ENCODE results near the gene ZNF557.
"Not testable (repeated sequence)": the region's sequence is repeated elsewhere in the genome, so short reads cannot be mapped to it uniquely, and the experiment has no call there.

Gene ZNF557

GRCh38 chr19:7069042-7069903 is at the start of gene ZNF557:
Gene ZNF557 (plus strand): TSS chr19:7069703. CDS start chr19:7075075, 5,372 bp downstream.
- DNase-seq (ENCODE audit: low spot score) = peak; percentile 97

- DNase-seq (ENCODE audit: low spot score) = not testable (repeated sequence)
Observed at GRCh38 chr19:7021331-7021730, 48.2 kb upstream of the ZNF557 start, which contains the start of gene MBD3L2B. Gene MBD3L2B (minus strand): TSS chr19:7021431. CDS start chr19:7021397, 34 bp downstream.

DNA sequence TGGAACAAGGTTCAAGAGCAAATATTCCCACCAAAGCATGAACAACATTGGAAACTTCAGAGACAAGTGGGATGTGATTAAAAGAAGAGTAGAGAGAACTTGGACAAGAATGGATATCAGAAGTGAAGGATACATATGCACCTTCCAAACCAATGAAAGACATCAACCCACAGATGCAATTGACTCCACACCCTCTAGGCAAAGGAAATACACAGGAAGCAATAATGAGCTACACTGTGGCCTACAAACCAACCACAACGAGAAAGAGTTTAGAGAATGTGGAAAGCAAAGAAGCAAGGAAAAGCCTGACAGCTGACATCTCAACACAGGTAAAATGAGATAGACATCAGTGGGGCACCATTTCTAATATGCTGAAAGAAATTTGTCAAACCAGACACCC is 40.7 kb upstream of the ZNF557 start:
- DNase-seq (ENCODE audit: low spot score) = not testable (repeated sequence)

DNA sequence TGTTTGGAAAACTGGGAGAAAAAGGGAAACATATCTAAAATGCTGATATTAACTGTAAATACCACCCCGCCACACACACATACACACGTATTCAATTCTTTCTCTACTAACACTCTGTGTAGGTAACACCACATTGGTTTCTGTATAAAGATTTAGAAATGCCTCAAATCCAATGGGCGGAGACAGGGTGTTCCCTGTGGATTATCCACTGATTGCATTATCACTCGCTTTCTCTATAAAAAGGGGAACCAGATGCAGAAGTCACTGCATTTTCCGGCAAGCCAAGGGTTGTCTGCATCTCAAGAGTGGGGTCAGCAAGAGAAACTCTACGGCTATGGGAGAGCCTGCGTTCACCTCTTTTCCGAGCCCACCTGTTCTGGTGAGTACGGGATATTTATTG is 39.2 kb upstream of the ZNF557 start, which contains the start of gene MBD3L5:
TSS of gene MBD3L5 (plus strand) at position 301 of the 400 bp plus-strand sequence. CDS start at position 335, 34 bp downstream.
- not testable (repeated sequence) for DNase-seq (ENCODE audit: low spot score)

DNA sequence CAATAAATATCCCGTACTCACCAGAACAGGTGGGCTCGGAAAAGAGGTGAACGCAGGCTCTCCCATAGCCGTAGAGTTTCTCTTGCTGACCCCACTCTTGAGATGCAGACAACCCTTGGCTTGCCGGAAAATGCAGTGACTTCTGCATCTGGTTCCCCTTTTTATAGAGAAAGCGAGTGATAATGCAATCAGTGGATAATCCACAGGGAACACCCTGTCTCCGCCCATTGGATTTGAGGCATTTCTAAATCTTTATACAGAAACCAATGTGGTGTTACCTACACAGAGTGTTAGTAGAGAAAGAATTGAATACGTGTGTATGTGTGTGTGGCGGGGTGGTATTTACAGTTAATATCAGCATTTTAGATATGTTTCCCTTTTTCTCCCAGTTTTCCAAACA is 29.4 kb upstream of the ZNF557 start, which contains the start of gene MBD3L4:
TSS of gene MBD3L4 (minus strand) at position 101 of the 400 bp plus-strand sequence. CDS start at position 66, 35 bp downstream.
- not testable (repeated sequence) for DNase-seq (ENCODE audit: low spot score)

GRCh38 chr19:7041563-7041962 is 27.9 kb upstream of the ZNF557 start:
- DNase-seq (ENCODE audit: low spot score) = not testable (repeated sequence)

- DNase-seq (ENCODE audit: low spot score) = not testable (repeated sequence)
Observed at GRCh38 chr19:7049021-7049420, 20.5 kb upstream of the ZNF557 start, which contains the start of gene MBD3L2. Gene MBD3L2 (plus strand): TSS chr19:7049321. CDS start chr19:7049374, 53 bp downstream.

GRCh38 chr19:7051421-7051820 is 18.1 kb upstream of the ZNF557 start:
- not testable (repeated sequence) for DNase-seq (ENCODE audit: low spot score)

DNA sequence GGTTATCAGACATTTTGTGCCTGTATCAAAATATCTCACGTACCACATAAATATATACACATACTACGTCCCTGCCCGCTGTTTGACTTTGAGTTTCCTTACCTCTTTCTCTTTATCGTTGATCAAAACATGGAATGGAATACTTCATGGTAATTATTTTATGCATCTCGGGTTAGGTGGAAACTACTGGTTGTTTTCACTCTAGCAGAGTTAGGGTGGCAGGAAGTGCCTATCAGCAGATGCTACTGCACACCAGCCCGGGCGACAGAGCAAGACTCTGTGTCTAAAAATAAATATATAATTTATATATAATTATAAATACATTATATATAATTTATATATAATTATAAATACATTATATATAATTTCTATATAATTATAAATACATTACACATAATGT is 16.6 kb upstream of the ZNF557 start:
- DNase-seq (ENCODE audit: low spot score) = peak; percentile 3

- DNase-seq (ENCODE audit: low spot score) = peak; percentile 2
Observed at GRCh38 chr19:7054635-7055368, 14.7 kb upstream of the ZNF557 start.

- DNase-seq (ENCODE audit: low spot score) = not testable (repeated sequence)
Observed at GRCh38 chr19:7055679-7056078, 13.8 kb upstream of the ZNF557 start.

DNA sequence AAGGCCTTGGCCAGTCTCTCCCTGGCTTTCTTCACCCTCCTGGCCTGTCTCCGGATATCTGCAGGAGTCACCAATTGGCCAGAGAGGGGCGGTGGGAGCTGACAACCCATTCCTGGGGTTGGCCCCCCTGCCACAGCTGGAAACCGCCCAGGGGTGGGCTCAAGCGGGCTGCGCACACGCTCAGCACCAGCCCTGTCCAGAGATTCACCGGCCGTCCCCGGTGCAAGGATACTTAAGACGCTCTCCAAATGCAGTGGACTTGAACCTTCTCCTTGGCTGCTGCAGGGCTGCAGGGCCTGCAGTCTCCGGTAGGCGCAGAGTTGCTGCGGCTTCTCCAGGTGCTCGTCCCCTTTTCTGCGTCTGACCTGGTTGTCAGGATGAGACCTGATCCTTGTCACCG is 13.1 kb upstream of the ZNF557 start:
- not testable (repeated sequence) for DNase-seq (ENCODE audit: low spot score)

- not testable (repeated sequence) for DNase-seq (ENCODE audit: low spot score)
Observed at GRCh38 chr19:7058576-7058975, 10.9 kb upstream of the ZNF557 start, which contains the start of gene MBD3L3. Gene MBD3L3 (minus strand): TSS chr19:7058676. CDS start chr19:7058605, 71 bp downstream.

GRCh38 chr19:7059977-7060376 is 9.5 kb upstream of the ZNF557 start:
- DNase-seq (ENCODE audit: low spot score) = not testable (repeated sequence)

GRCh38 chr19:7063339-7063738 is 6.2 kb upstream of the ZNF557 start:
- DNase-seq (ENCODE audit: low spot score) = no peak

GRCh38 chr19:7063764-7064418 is 5.6 kb upstream of the ZNF557 start:
- no peak for DNase-seq (ENCODE audit: low spot score)

DNA sequence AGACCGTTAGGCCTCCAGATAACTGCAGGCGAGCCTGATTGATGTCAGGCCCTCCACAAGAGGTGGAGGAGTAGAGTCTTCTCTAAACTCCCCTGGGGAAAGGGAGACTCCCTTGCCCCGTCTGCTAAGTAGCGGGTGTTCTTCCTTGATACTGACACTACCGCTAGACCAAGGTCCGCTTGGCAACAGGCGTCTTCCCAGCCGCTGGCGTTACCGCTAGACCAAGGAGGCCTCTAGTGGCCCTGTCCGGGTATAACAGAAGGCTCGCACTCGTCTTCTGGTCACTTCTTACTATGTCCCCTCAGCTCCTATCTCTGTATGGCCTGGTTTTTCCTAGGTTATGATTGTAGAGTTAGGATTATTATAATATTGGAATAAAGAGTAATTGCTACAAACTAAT is 2.4 kb upstream of the ZNF557 start:
- not testable (repeated sequence) for DNase-seq (ENCODE audit: low spot score)

- DNase-seq (ENCODE audit: low spot score) = no peak
Observed at GRCh38 chr19:7067716-7068115, 1.8 kb upstream of the ZNF557 start.

GRCh38 chr19:7068599-7068998 is 904 bp upstream of the ZNF557 start:
- no peak for DNase-seq (ENCODE audit: low spot score)

- DNase-seq (ENCODE audit: low spot score) = no peak
Observed at GRCh38 chr19:7069904-7070226, 362 bp downstream of the ZNF557 start.

- DNase-seq (ENCODE audit: low spot score) = no peak
Observed at GRCh38 chr19:7072541-7072940, 3.0 kb downstream of the ZNF557 start.

GRCh38 chr19:7074705-7075282 is 5.3 kb downstream of the ZNF557 start:
- no peak for DNase-seq (ENCODE audit: low spot score)
